ENCODE results near the gene SORBS1.

DNA sequence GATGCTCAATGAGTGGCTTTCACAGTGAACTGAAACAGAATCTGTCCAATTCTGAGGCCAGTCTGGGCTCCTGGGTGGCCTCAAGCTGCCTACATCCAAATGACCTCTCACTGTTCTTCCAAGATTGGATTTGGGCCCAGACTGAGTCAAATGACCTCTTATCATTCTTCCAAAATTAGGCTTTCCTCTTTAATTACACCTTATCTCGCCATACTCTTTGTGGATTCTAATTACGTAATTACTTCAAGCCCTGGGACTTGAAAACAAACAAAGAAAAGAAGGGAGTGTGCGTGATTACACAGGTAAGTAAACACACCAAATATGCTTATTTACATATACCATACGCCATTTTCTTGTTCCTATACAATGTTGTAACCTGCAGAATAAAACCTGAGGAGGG is 18.8 kb downstream of the SORBS1 start:
- TF ChIP-seq, protein P1, sequence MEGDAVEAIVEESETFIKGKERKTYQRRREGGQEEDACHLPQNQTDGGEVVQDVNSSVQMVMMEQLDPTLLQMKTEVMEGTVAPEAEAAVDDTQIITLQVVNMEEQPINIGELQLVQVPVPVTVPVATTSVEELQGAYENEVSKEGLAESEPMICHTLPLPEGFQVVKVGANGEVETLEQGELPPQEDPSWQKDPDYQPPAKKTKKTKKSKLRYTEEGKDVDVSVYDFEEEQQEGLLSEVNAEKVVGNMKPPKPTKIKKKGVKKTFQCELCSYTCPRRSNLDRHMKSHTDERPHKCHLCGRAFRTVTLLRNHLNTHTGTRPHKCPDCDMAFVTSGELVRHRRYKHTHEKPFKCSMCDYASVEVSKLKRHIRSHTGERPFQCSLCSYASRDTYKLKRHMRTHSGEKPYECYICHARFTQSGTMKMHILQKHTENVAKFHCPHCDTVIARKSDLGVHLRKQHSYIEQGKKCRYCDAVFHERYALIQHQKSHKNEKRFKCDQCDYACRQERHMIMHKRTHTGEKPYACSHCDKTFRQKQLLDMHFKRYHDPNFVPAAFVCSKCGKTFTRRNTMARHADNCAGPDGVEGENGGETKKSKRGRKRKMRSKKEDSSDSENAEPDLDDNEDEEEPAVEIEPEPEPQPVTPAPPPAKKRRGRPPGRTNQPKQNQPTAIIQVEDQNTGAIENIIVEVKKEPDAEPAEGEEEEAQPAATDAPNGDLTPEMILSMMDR (IDR thresholded peaks at IDR 0.05) = no peak
- no peak for TF ChIP-seq POLR2A (IDR thresholded peaks at IDR 0.05)

All from body of pancreas (tissue), 4 donors.